K562 (cell line): ENCODE results near the gene ZNF462. TPM values are rescaled to one million over a fixed set of nuclear protein-coding genes. Genes with fewer than 3 reads are reported as not detected.

ENCODE experiments used
- ATAC-seq: fragments of 200-7000 bp; cut with Tn5 transposase; 3 replicates; pipeline ENCODE4 v1.9.1; 2020; ENCODE audit warnings: moderate library complexity
- BruUV-seq: library from RNA; stranded (reverse); fragments of 400-500 nt; replicated peaks from 2 replicates; lab custom pipeline; 2021; lab: Mats Ljungman, UMichigan
- CTCF ChIA-PET: fragments of 300-600 bp; formaldehyde crosslinking; extraction: SDS; loops from one replicate; lab custom pipeline; 2021; ENCODE audit warnings: low intra/inter-chr PET ratio; lab: Yijun Ruan, JAX
- POLR2A ChIA-PET: fragments of 300-600, 350-650 bp; sonication (Branson Sonifier 250); formaldehyde crosslinking; extraction: SDS; loops from one replicate; lab custom pipeline; 2021; ENCODE audit warnings: antibody characterized with exemption, inconsistent platforms; lab: Yijun Ruan, JAX
- DNase-seq, 4 experiments: peaks; one replicate each; pipeline versions ENCODE4 v3.0.0 to v3.0.0-alpha.2; 2011 to 2018; ENCODE audit warnings: low spot score in 3 of 4, mixed read lengths in 3 of 4; ENCODE audit errors: extremely low read depth in 1 of 4
- FAIRE-seq: peaks from 2 replicates; lab custom pipeline; 2011; peaks lifted over from hg19 to GRCh38; lab: Jason Lieb, UNC
- H2AFZ ChIP-seq: 2 replicates; pipeline ENCODE4 v1.6.0; 2011; ENCODE audit warnings: low read depth, low read length, control low read depth, inconsistent platforms
- H3K27ac ChIP-seq: fragments of 200-600 bp; 3 replicates; pipeline ENCODE4 v1.8.0; 2011; ENCODE audit warnings: low read depth, mild to moderate bottlenecking, control low read depth, inconsistent platforms, low read length, moderate library complexity, mixed read lengths; ENCODE audit errors: extremely low read depth
- H3K27me3 ChIP-seq, 2 experiments: fragments of 300-600 bp in 1 of 2; 2 replicates in 1 of 2; 3 replicates in 1 of 2; pipeline versions ENCODE4 v1.6.0 to v1.8.0; 2011; ENCODE audit warnings: inconsistent platforms in 2 of 2, low read length in 2 of 2, mild to moderate bottlenecking in 1 of 2, mixed read lengths in 1 of 2, moderate library complexity in 1 of 2; ENCODE audit not compliant: control insufficient read depth in 2 of 2, insufficient read depth in 2 of 2
- H3K36me3 ChIP-seq: fragments of 300-600 bp; 3 replicates; pipeline ENCODE4 v1.8.0; 2011; ENCODE audit warnings: mild to moderate bottlenecking, low read length, inconsistent platforms; ENCODE audit not compliant: control insufficient read depth, insufficient read depth
- H3K4me1 ChIP-seq, 2 experiments: fragments of 200-600 bp in 1 of 2; replicated peaks in 1 of 2; 2 replicates in 1 of 2; 3 replicates in 1 of 2; pipeline versions ENCODE4 v1.5.1 to v1.8.0; 2011; ENCODE audit warnings: inconsistent platforms in 2 of 2, low read length in 2 of 2, mild to moderate bottlenecking in 1 of 2, mixed read lengths in 1 of 2, moderate library complexity in 1 of 2; ENCODE audit not compliant: control insufficient read depth in 2 of 2, insufficient read depth in 2 of 2
- H3K4me2 ChIP-seq: 2 replicates; pipeline ENCODE4 v1.6.1; 2011; ENCODE audit warnings: low read length, control low read depth, inconsistent platforms, mixed read lengths; ENCODE audit not compliant: insufficient read depth
- H3K4me3 ChIP-seq: fragments of 200-600 bp; sonication (generic), shearing (Covaris generic); 2 replicates; pipeline ENCODE4 v1.5.1; 2016; ENCODE audit warnings: control low read depth, inconsistent platforms
- H3K79me2 ChIP-seq: fragments of 200-600 bp; 3 replicates; pipeline ENCODE4 v1.8.0; 2011; ENCODE audit warnings: low read length, inconsistent platforms; ENCODE audit not compliant: control insufficient read depth, insufficient read depth
- H3K9ac ChIP-seq, 2 experiments: 2 replicates each; pipeline versions ENCODE4 v1.6.0 to v1.6.1; 2011; ENCODE audit warnings: low read depth in 2 of 2, low read length in 2 of 2, control low read depth in 1 of 2, inconsistent platforms in 1 of 2, mild to moderate bottlenecking in 1 of 2, mixed read lengths in 1 of 2; ENCODE audit not compliant: insufficient read depth in 1 of 2
- H3K9me1 ChIP-seq: one replicate; pipeline ENCODE4 v1.6.0; 2011; ENCODE audit warnings: inconsistent platforms, mild to moderate bottlenecking, low read length, moderate library complexity; ENCODE audit not compliant: control insufficient read depth, insufficient read depth
- H3K9me3 ChIP-seq: replicated peaks from 2 replicates; pipeline ENCODE4 v1.5.1; 2011; ENCODE audit warnings: low read depth, low read length, inconsistent platforms; ENCODE audit not compliant: control insufficient read depth, insufficient read depth
- H4K20me1 ChIP-seq: replicated peaks from 2 replicates; pipeline ENCODE4 v1.6.1; 2011; ENCODE audit warnings: low read length, inconsistent platforms, mixed read lengths; ENCODE audit not compliant: control insufficient read depth, insufficient read depth
- ARHGAP35 ChIP-seq: fragments of 450-650 bp; IDR thresholded peaks from 2 replicates; pipeline ENCODE4 v1.6.1; 2018; ENCODE audit not compliant: partially characterized antibody
- CC2D1A ChIP-seq: fragments of 450-650 bp; IDR thresholded peaks from 2 replicates; pipeline ENCODE4 v1.6.1; 2017; ENCODE audit warnings: mild to moderate bottlenecking
- CREB5 ChIP-seq: fragments of 250-450 bp; sonication (Bioruptor Pico); IDR thresholded peaks from 2 replicates; pipeline ENCODE4 v1.5.0; 2020; ENCODE audit warnings: mild to moderate bottlenecking
- GTF2B ChIP-seq: IDR thresholded peaks from 2 replicates; pipeline ENCODE4 v1.6.1; 2011; ENCODE audit not compliant: insufficient read length; ENCODE audit errors: extremely low read depth
- MEF2D ChIP-seq: conservative IDR thresholded peaks from 2 replicates; pipeline ENCODE4 v1.6.1; 2016; ENCODE audit warnings: low read depth, missing genetic modification characterization, missing compliant biosample characterization
- POLR2AphosphoS5 ChIP-seq: IDR thresholded peaks from 2 replicates; pipeline ENCODE4 v1.6.1; 2011; ENCODE audit warnings: mild to moderate bottlenecking, low read depth, low read length, moderate library complexity; ENCODE audit not compliant: control insufficient read depth, insufficient read depth
- SFPQ ChIP-seq: fragments of 200-400 bp; formaldehyde crosslinking; IDR thresholded peaks from 2 replicates; pipeline ENCODE4 v1.6.1; 2017; ENCODE audit warnings: mild to moderate bottlenecking, low read depth, low read length, moderate library complexity
- SMAD1 ChIP-seq: fragments of 150-350 bp; IDR thresholded peaks from 2 replicates; pipeline ENCODE4 v1.6.1; 2014; ENCODE audit warnings: low read length, low read depth; ENCODE audit not compliant: partially characterized antibody
- TBL1XR1 ChIP-seq, 2 experiments: IDR thresholded peaks; 2 replicates each; pipeline ENCODE4 v1.6.1; 2012; ENCODE audit warnings: improper control_type of control experiment in 2 of 2, low read length in 2 of 2, mild to moderate bottlenecking in 1 of 2
- ZBTB49 ChIP-seq: sonication (generic); formaldehyde crosslinking; IDR thresholded peaks from 2 replicates; pipeline ENCODE4 v1.8.0; 2022; ENCODE audit warnings: missing genetic modification reagents, mild to moderate bottlenecking, borderline replicate concordance
- ZNF124 ChIP-seq: sonication (generic); formaldehyde crosslinking; IDR thresholded peaks from 2 replicates; pipeline ENCODE4 v1.8.1; 2022; ENCODE audit warnings: missing genetic modification reagents
- ZNF274 ChIP-seq: IDR thresholded peaks from 2 replicates; pipeline ENCODE4 v1.6.1; 2011; ENCODE audit warnings: low read depth, mild to moderate bottlenecking, low read length, moderate library complexity, borderline replicate concordance
- ZNF408 ChIP-seq: fragments of 250-450 bp; sonication (Bioruptor Pico); IDR thresholded peaks from 2 replicates; pipeline ENCODE4 v1.4.0; 2020; ENCODE audit warnings: low read depth, mild to moderate bottlenecking, moderate library complexity
- ZSCAN32 ChIP-seq: fragments of 450-650 bp; formaldehyde crosslinking; IDR thresholded peaks from 2 replicates; pipeline ENCODE4 v1.4.0; 2020; ENCODE audit warnings: mild to moderate bottlenecking, moderate library complexity
- ZZZ3 ChIP-seq: fragments of 450-650 bp; IDR thresholded peaks from 2 replicates; pipeline ENCODE4 v1.6.1; 2016; ENCODE audit warnings: antibody characterized with exemption, mild to moderate bottlenecking, moderate library complexity
- WGBS: fragments of 100-300 bp; shearing (Covaris generic); methylation state at CpG from one replicate; pipeline ENCODE4 v1.1.6; 2016; ENCODE audit warnings: low coverage, mixed read lengths; ENCODE audit not compliant: insufficient coverage; ENCODE audit errors: missing lambda C conversion rate; 5-methylcytosine and 5-hydroxymethylcytosine counted together
- in situ Hi-C: fragments of 300-500 bp; cut with MboI; formaldehyde crosslinking; loops from 4 replicates; pipeline ENCODE4 v1.15.0; 2018; ENCODE audit warnings: inconsistent platforms, mixed read lengths
- intact Hi-C: fragments of 100-400 bp; cut with micrococcal nuclease; formaldehyde crosslinking; loops from 2 replicates; pipeline ENCODE4 v1.14.2; 2022
- polyA plus RNA-seq, 8 experiments: library from polyadenylated mRNA; depleted of rRNA in 4 of 8; stranded (reverse) in 5 of 8; unstranded in 3 of 8; fragments of >200 nt; fragmentation: Nextera tagmentation in 2 of 8; fragmentation: Illumina TruSeq in 1 of 8; extraction: Ambion mirVana in 2 of 8; extraction: Trizol in 1 of 8; gene quantifications; 2 replicates each; pipeline versions ENCODE4 v1.2.1 to v1.2.3, GENCODE V29; 2011 to 2014; ENCODE audit warnings: inconsistent platforms in 1 of 8, missing spikeins in 1 of 8
- total RNA-seq, 7 experiments: library from RNA; depleted of rRNA in 6 of 7; stranded (reverse); fragments of >200 nt in 6 of 7; fragmentation: Illumina TruSeq in 2 of 7; extraction: Trizol in 2 of 7; gene quantifications; 2 replicates each; pipeline versions ENCODE4 v1.2.1 to v1.2.3, GENCODE V29; 2011 to 2021; ENCODE audit warnings: low replicate concordance in 1 of 7

Gene ZNF462
- total and polyA plus RNA-seq, 9 of the 15 experiments (the other 6 are each of a cell fraction or from before 2014, with no cell fraction given): 0.20 TPM; not detected in 8

GRCh38 chr9:107046692-107047091 is 183.7 kb downstream of the ZNF462 start:
- H3K4me2 ChIP-seq: no peak overlapping the region
- no peaks in the 10 kb centered on the region for H3K79me2 ChIP-seq
- WGBS: 0% methylated on average over 1 of the region's 1 CpG
- in situ Hi-C loops: no loop called here
- H2AFZ ChIP-seq: no peak overlapping the region
- no peaks in the 10 kb centered on the region for H3K9me3 ChIP-seq
- CTCF ChIA-PET: no interaction called here
- H3K4me3 ChIP-seq: no peak overlapping the region
- FAIRE-seq (no peak), DNase-seq (no peak), ATAC-seq (no peak)
- intact Hi-C loops: no loop called here
- no peak overlapping the region for H3K27ac ChIP-seq
- no peaks in the 10 kb centered on the region for H3K9me1 ChIP-seq
- H3K36me3 ChIP-seq: no peaks in the 10 kb centered on the region
- H3K4me1 ChIP-seq: no peaks in the 10 kb centered on the region
- no peaks in the 10 kb centered on the region for H4K20me1 ChIP-seq
- no TSS peak for BruUV-seq
- POLR2A ChIA-PET: no interaction called here
- H3K27me3 ChIP-seq: no peaks in the 10 kb centered on the region
- H3K9ac ChIP-seq: no peak overlapping the region
- no peak for TF ChIP-seq MEF2D
- no peak for TF ChIP-seq ARHGAP35
- TF ChIP-seq POLR2AphosphoS5: no peak
- no peak for TF ChIP-seq ZNF124 (CRISPR knock-in tag)
- no peak for TF ChIP-seq TBL1XR1 (IDR thresholded peaks at IDR 0.05; ENCODE audit: low read length in 2 of 2)
- no peak for TF ChIP-seq ZNF408 (CRISPR knock-in tag)
- no peak for TF ChIP-seq CREB5 (CRISPR knock-in tag)
- TF ChIP-seq SMAD1: no peak
- TF ChIP-seq ZNF274: no peak
- TF ChIP-seq ZSCAN32 (CRISPR knock-in tag): no peak
- no peak for TF ChIP-seq GTF2B
- no peak for TF ChIP-seq ZBTB49 (CRISPR knock-in tag)
- no peak for TF ChIP-seq SFPQ
- TF ChIP-seq ZZZ3: no peak
- TF ChIP-seq CC2D1A: no peak
